HepG2 (cell line): ENCODE measurements around the gene UGT2A2. TPM values are rescaled to one million over a fixed set of nuclear protein-coding genes. Genes with fewer than 3 reads are reported as not detected.

ENCODE experiments used
- ATAC-seq: fragments of 200-7000 bp; cut with Tn5 transposase; 3 replicates; pipeline ENCODE4 v1.9.1; 2020; ENCODE audit warnings: mild to moderate bottlenecking, moderate library complexity
- BruUV-seq: library from RNA; stranded (reverse); fragments of 400-500 nt; replicated peaks from 2 replicates; lab custom pipeline; 2021; lab: Mats Ljungman, UMichigan
- CTCF ChIA-PET: fragments of 300-600 bp; formaldehyde crosslinking; extraction: SDS; loops from one replicate; lab custom pipeline; 2021; ENCODE audit warnings: low total read pairs, inconsistent platforms, low intra/inter-chr PET ratio; lab: Yijun Ruan, JAX
- POLR2A ChIA-PET: fragments of 350-600 bp; sonication (Branson Sonifier 250); formaldehyde crosslinking; loops from one replicate; lab custom pipeline; 2020; ENCODE audit warnings: antibody characterized with exemption, inconsistent platforms; lab: Yijun Ruan, JAX
- DNase-seq: peaks from one replicate; pipeline ENCODE4 v3.0.0-alpha.2; 2015; ENCODE audit warnings: low spot score
- FAIRE-seq: peaks from 3 replicates; lab custom pipeline; 2011; peaks lifted over from hg19 to GRCh38; lab: Jason Lieb, UNC
- H2AFZ ChIP-seq: one replicate; pipeline ENCODE4 v1.6.1; 2011; ENCODE audit warnings: low read length, inconsistent platforms
- H3K27ac ChIP-seq: fragments of 300-600 bp; 3 replicates; pipeline ENCODE4 v1.8.0; 2011; ENCODE audit warnings: mixed run types, mild to moderate bottlenecking, mixed read lengths, low read length, inconsistent platforms; ENCODE audit not compliant: insufficient read depth; ENCODE audit errors: extremely low read length
- H3K27me3 ChIP-seq, 2 experiments: fragments of 200-600 bp in 1 of 2; 2 replicates in 1 of 2; 3 replicates in 1 of 2; pipeline versions ENCODE4 v1.6.0 to v1.8.0; 2011; ENCODE audit warnings: low read length in 2 of 2, mild to moderate bottlenecking in 2 of 2, moderate library complexity in 2 of 2, inconsistent platforms in 1 of 2; ENCODE audit not compliant: insufficient read depth in 2 of 2, control insufficient read depth in 1 of 2
- H3K36me3 ChIP-seq, 2 experiments: fragments of 200-600 bp in 1 of 2; replicated peaks in 1 of 2; 2 replicates in 1 of 2; 3 replicates in 1 of 2; pipeline versions ENCODE4 v1.5.1 to v1.8.0; 2011; ENCODE audit warnings: low read length in 2 of 2, inconsistent platforms in 1 of 2; ENCODE audit not compliant: insufficient read depth in 2 of 2, control insufficient read depth in 1 of 2
- H3K4me1 ChIP-seq: 2 replicates; pipeline ENCODE4 v1.5.1; 2012; ENCODE audit warnings: low read length, inconsistent platforms; ENCODE audit not compliant: insufficient read depth
- H3K4me2 ChIP-seq: 2 replicates; pipeline ENCODE4 v1.6.0; 2011; ENCODE audit warnings: low read depth, low read length, inconsistent platforms
- H3K4me3 ChIP-seq, 3 experiments: fragments of 200-600 bp in 1 of 3; sonication (generic), shearing (Covaris generic) in 1 of 3; replicated peaks in 1 of 3; 2 replicates each; pipeline ENCODE4 v1.5.1; 2011 to 2016; ENCODE audit warnings: low read length in 3 of 3, inconsistent platforms in 2 of 3, low read depth in 2 of 3, mild to moderate bottlenecking in 2 of 3, control low read depth in 1 of 3, mixed read lengths in 1 of 3; ENCODE audit not compliant: insufficient read depth in 1 of 3
- H3K79me2 ChIP-seq: one replicate; pipeline ENCODE4 v1.6.1; 2011; ENCODE audit warnings: low read length, inconsistent platforms; ENCODE audit not compliant: insufficient read depth
- H3K9ac ChIP-seq: 2 replicates; pipeline ENCODE4 v1.6.0; 2011; ENCODE audit warnings: mild to moderate bottlenecking, low read depth, low read length, inconsistent platforms; ENCODE audit not compliant: insufficient read depth
- H3K9me3 ChIP-seq: 2 replicates; pipeline ENCODE4 v1.5.1; 2012; ENCODE audit warnings: mild to moderate bottlenecking, low read length
- H4K20me1 ChIP-seq: 2 replicates; pipeline ENCODE4 v1.6.0; 2011; ENCODE audit warnings: inconsistent platforms, mild to moderate bottlenecking, low read length, moderate library complexity; ENCODE audit not compliant: insufficient read depth
- FOXA1 ChIP-seq, 2 experiments: fragments of 450-650 bp in 1 of 2; sonication (generic) in 1 of 2; formaldehyde crosslinking in 1 of 2; IDR thresholded peaks; 2 replicates each; pipeline versions ENCODE4 v1.4.0 to v1.6.1; 2016 to 2020; ENCODE audit warnings: missing genetic modification reagents in 1 of 2
- HNF1A ChIP-seq, 2 experiments: sonication (generic) in 1 of 2; formaldehyde crosslinking in 1 of 2; IDR thresholded peaks; 2 replicates each; pipeline versions ENCODE4 v1.4.0 to v1.6.1; 2016 to 2020; ENCODE audit warnings: borderline replicate concordance in 1 of 2, low read depth in 1 of 2, mild to moderate bottlenecking in 1 of 2, missing genetic modification reagents in 1 of 2
- NCOA5 ChIP-seq: sonication (generic); formaldehyde crosslinking; IDR thresholded peaks from 2 replicates; pipeline ENCODE4 v1.4.0; 2020; ENCODE audit warnings: missing genetic modification reagents
- PRDM15 ChIP-seq: sonication (generic); formaldehyde crosslinking; IDR thresholded peaks from 2 replicates; pipeline ENCODE4 v1.4.0; 2020; ENCODE audit warnings: missing genetic modification reagents
- RELA ChIP-seq: sonication (generic); formaldehyde crosslinking; IDR thresholded peaks from 2 replicates; pipeline ENCODE4 v1.4.0; 2020; ENCODE audit warnings: missing genetic modification reagents
- SNRNP70 ChIP-seq: fragments of 200-400 bp; formaldehyde crosslinking; IDR thresholded peaks from 2 replicates; pipeline ENCODE4 v1.6.1; 2017; ENCODE audit warnings: mild to moderate bottlenecking, low read depth, low read length, moderate library complexity
- SOX5 ChIP-seq: IDR thresholded peaks from 2 replicates; pipeline ENCODE4 v1.6.1; 2016; ENCODE audit warnings: borderline replicate concordance
- THAP11 ChIP-seq: IDR thresholded peaks from 2 replicates; pipeline ENCODE4 v1.6.1; 2016; ENCODE audit warnings: missing biosample characterization, missing genetic modification reagents
- TRIM22 ChIP-seq: fragments of 450-650 bp; IDR thresholded peaks from 2 replicates; pipeline ENCODE4 v1.6.1; 2017
- ZMYM4 ChIP-seq: sonication (generic); formaldehyde crosslinking; IDR thresholded peaks from 2 replicates; pipeline ENCODE4 v1.8.1; 2023; ENCODE audit warnings: mild to moderate bottlenecking, missing genetic modification reagents
- ZNF883 ChIP-seq: sonication (generic); formaldehyde crosslinking; IDR thresholded peaks from 2 replicates; pipeline ENCODE4 v1.5.1; 2020; ENCODE audit warnings: mild to moderate bottlenecking, missing genetic modification reagents; ENCODE audit errors: not compliant biosample characterization
- WGBS: methylation state at CpG from one replicate; pipeline ENCODE4 v1.1.6; 2017; ENCODE audit warnings: low lambda C conversion rate; 5-methylcytosine and 5-hydroxymethylcytosine counted together
- in situ Hi-C: cut with HindIII; loops from 2 replicates; pipeline ENCODE4 v1.10.0; 2017; ENCODE audit warnings: low pct_unique_long_range_greater_than_20kb; ENCODE audit not compliant: extremely low pct_ligation_motif_present
- intact Hi-C: fragments of 100-400 bp; cut with micrococcal nuclease; formaldehyde crosslinking; loops from one replicate; pipeline ENCODE4 v1.10.0; 2022; ENCODE audit not compliant: unreplicated experiment
- polyA plus RNA-seq, 8 experiments: library from polyadenylated mRNA; depleted of rRNA in 3 of 8; stranded (reverse) in 7 of 8; unstranded in 1 of 8; fragments of >200 nt; fragmentation: Illumina TruSeq in 4 of 8; extraction: Trizol in 4 of 8; gene quantifications; 2 replicates each; pipeline versions ENCODE4 v1.2.1 to v1.2.3, GENCODE V29; 2011 to 2016; ENCODE audit warnings: low read depth in 4 of 8, missing spikeins in 1 of 8, mixed read lengths in 1 of 8; ENCODE audit not compliant: insufficient read depth in 1 of 8
- total RNA-seq, 5 experiments: library from RNA; depleted of rRNA; stranded (reverse); fragments of >200 nt; fragmentation: Illumina TruSeq; extraction: Trizol; gene quantifications; 2 replicates each; pipeline ENCODE4 v1.2.3, GENCODE V29; 2016; ENCODE audit warnings: low read depth in 1 of 5

UGT2A2 gene
- total and polyA plus RNA-seq, 2 of the 13 experiments (the other 11 are each of a cell fraction or from before 2014, with no cell fraction given), result not detected

GRCh38 chr4:69594382-69594781 is 45.1 kb downstream of the UGT2A2 start (continued):
- TF ChIP-seq PRDM15, result no peak
- TF ChIP-seq NCOA5 (CRISPR knock-in tag), result no peak
- 0 out of 2 replicates have a peak, but pooled peaks have one; percentile 13 for TF ChIP-seq SOX5 (CRISPR knock-in tag)
- TF ChIP-seq ZNF883, result no peak
- TF ChIP-seq THAP11, result no peak
- no peak for TF ChIP-seq TRIM22
- peak; percentile 67 for TF ChIP-seq ZMYM4 (CRISPR knock-in tag)
- TF ChIP-seq RELA (CRISPR knock-in tag), result no peak
- no peak for TF ChIP-seq FOXA1 (IDR thresholded peaks at IDR 0.05)
- peak; percentile 58; the same call in 1 of the 2 replicates for TF ChIP-seq FOXA1 (CRISPR knock-in tag; IDR thresholded peaks at IDR 0.05)

- H3K4me2 ChIP-seq, result no peak overlapping the region
- FAIRE-seq (no peak), ATAC-seq (no peak)
- H4K20me1 ChIP-seq, result no peaks in the 10 kb centered on the region
- H2AFZ ChIP-seq, result no peak overlapping the region
- no peak overlapping the region for H3K9ac ChIP-seq
- no peak overlapping the region for H3K27ac ChIP-seq
- no peaks in the 10 kb centered on the region for H3K79me2 ChIP-seq
- no peak overlapping the region for H3K4me3 ChIP-seq
- CTCF ChIA-PET, result no interaction called here
- intact Hi-C loops, result no loop called here
- H3K9me3 ChIP-seq, result no peaks in the 10 kb centered on the region
- TF ChIP-seq HNF1A (IDR thresholded peaks at IDR 0.05; ENCODE audit: low read depth) (0 out of 2 replicates have a peak, but pooled peaks have one; percentile 19), HNF1A (CRISPR knock-in tag; IDR thresholded peaks at IDR 0.05; ENCODE audit: borderline replicate concordance) (no peak), SNRNP70 (no peak)
- TF ChIP-seq, all 625 proteins: peak for 1
- Histone ChIP-seq H3K27me3 (no peaks in the 10 kb centered on the region), H3K4me1 (peaks cover 16% of the 10 kb centered on the region), H3K36me3 (no peaks in the 10 kb centered on the region)
- WGBS, result 0% methylated on average over 1 of the region's 1 CpG
- in situ Hi-C loops, result no loop called here
- POLR2A ChIA-PET, result no interaction called here
- no TSS peak for BruUV-seq
- DNase-seq, result no peak
These were observed 48.1 kb downstream of the UGT2A2 start for GRCh38 chr4:69591364-69591763.
